Testis (tissue), 2 donors: ENCODE data around the gene NARF.

Experiments used
- CTCF ChIP-seq, 3 experiments: fragments of 450-650 bp in 2 of 3; fragments of 200-600 bp in 1 of 3; sonication (generic) in 1 of 3; IDR thresholded peaks; one replicate each; pipeline ENCODE4 v1.5.1; 2016 to 2019; ENCODE audit warnings: antibody characterized with exemption in 3 of 3, mild to moderate bottlenecking in 2 of 3, moderate library complexity in 1 of 3
- POLR2A ChIP-seq: fragments of 450-650 bp; IDR thresholded peaks from one replicate; pipeline ENCODE4 v1.6.1; 2017; ENCODE audit warnings: antibody characterized with exemption, mild to moderate bottlenecking, moderate library complexity

- TF ChIP-seq CTCF (IDR thresholded peaks at IDR 0.05) (no peak), POLR2A (no peak)
These were observed 5.5 kb downstream of the NARF start for GRCh38 chr17:82463925-82464566.
